A673 (cell line): Measurements from ENCODE around the gene TMEM109. TPM values are rescaled to one million over a fixed set of nuclear protein-coding genes. Genes with fewer than 3 reads are reported as not detected.

Experiments used
- BruUV-seq: library from RNA; stranded (reverse); fragments of 400-500 nt; replicated peaks from 2 replicates; lab custom pipeline; 2021; lab: Mats Ljungman, UMichigan
- CTCF ChIA-PET: fragments of 300-600 bp; sonication (Branson Sonifier 250); formaldehyde crosslinking; loops from one replicate; lab custom pipeline; 2022; ENCODE audit warnings: antibody characterized with exemption; lab: Charles Lee
- POLR2A ChIA-PET: fragments of 300-600 bp; sonication (Branson Sonifier 250); formaldehyde crosslinking; loops from one replicate; lab custom pipeline; 2022; ENCODE audit warnings: antibody characterized with exemption; ENCODE audit not compliant: low non-redundant PET; lab: Charles Lee
- DNase-seq: peaks from one replicate; pipeline ENCODE4 v3.0.0-alpha.2; 2015; ENCODE audit warnings: low spot score
- H3K27ac ChIP-seq: fragments of 200-600 bp; sonication (generic); 2 replicates; pipeline ENCODE4 v1.5.1; 2016; ENCODE audit warnings: mixed run types, low read depth, mild to moderate bottlenecking, mixed read lengths, antibody characterized with exemption, low read length; ENCODE audit not compliant: poor library complexity, severe bottlenecking
- H3K27me3 ChIP-seq: fragments of 200-600 bp; sonication (generic); replicated peaks from 2 replicates; pipeline ENCODE4 v1.6.1; 2017; ENCODE audit warnings: mixed run types, low read depth, mild to moderate bottlenecking, mixed read lengths, antibody characterized with exemption, low read length; ENCODE audit not compliant: insufficient read depth, poor library complexity
- H3K36me3 ChIP-seq: fragments of 200-600 bp; sonication (generic); 2 replicates; pipeline ENCODE4 v1.6.1; 2016; ENCODE audit warnings: mixed run types, mild to moderate bottlenecking, mixed read lengths, antibody characterized with exemption, low read length; ENCODE audit not compliant: insufficient read depth, poor library complexity, severe bottlenecking
- H3K4me1 ChIP-seq: fragments of 200-600 bp; sonication (generic); 2 replicates; pipeline ENCODE4 v1.6.1; 2017; ENCODE audit warnings: mixed run types, mild to moderate bottlenecking, mixed read lengths, antibody characterized with exemption, low read length; ENCODE audit not compliant: insufficient read depth, poor library complexity, severe bottlenecking
- H3K4me3 ChIP-seq: fragments of 200-600 bp; sonication (generic); 2 replicates; pipeline ENCODE4 v1.5.1; 2016; ENCODE audit warnings: low read depth, mixed run types, mild to moderate bottlenecking, mixed read lengths, low read length; ENCODE audit not compliant: poor library complexity, severe bottlenecking
- H3K9me3 ChIP-seq: fragments of 200-600 bp; sonication (generic); 2 replicates; pipeline ENCODE4 v1.6.1; 2016; ENCODE audit warnings: mixed run types, low read depth, mild to moderate bottlenecking, mixed read lengths, antibody characterized with exemption, low read length; ENCODE audit not compliant: poor library complexity, severe bottlenecking
- CTCF ChIP-seq: fragments of 300-800, 200-600 bp; sonication (generic); conservative IDR thresholded peaks from 2 replicates; pipeline ENCODE4 v1.5.1; 2017; ENCODE audit warnings: low read depth, mild to moderate bottlenecking, antibody characterized with exemption, low read length, moderate library complexity, mixed read lengths
- EZH2 ChIP-seq: fragments of 200-600 bp; sonication (generic); IDR thresholded peaks from 2 replicates; pipeline ENCODE4 v1.6.1; 2017; ENCODE audit warnings: borderline replicate concordance, low read depth, mild to moderate bottlenecking, mixed read lengths, antibody characterized with exemption, low read length; ENCODE audit not compliant: poor library complexity, severe bottlenecking
- intact Hi-C: fragments of 100-400 bp; cut with micrococcal nuclease; formaldehyde crosslinking; loops from one replicate; pipeline ENCODE4 v1.10.0; 2022; ENCODE audit not compliant: unreplicated experiment
- total RNA-seq: library from RNA; stranded (reverse); gene quantifications from 2 replicates; pipeline ENCODE4 v1.2.3, GENCODE V29; 2021

Gene TMEM109
- total RNA-seq, 1 experiment from 2014 or later = 169 TPM

- no peak for TF ChIP-seq CTCF
- H3K4me1 ChIP-seq = no peaks in the 10 kb centered on the region
- no peak overlapping the region for H3K4me3 ChIP-seq
- no peaks in the 10 kb centered on the region for H3K27me3 ChIP-seq
- H3K9me3 ChIP-seq = no peaks in the 10 kb centered on the region
- no peak for DNase-seq
- ChIA-PET POLR2A (interaction anchor here (0.9 kb wide), 1 partner anchor 114 kb away, joined by 5 read pairs; no protein-coding TSS in a partner anchor), CTCF (no interaction called here)
- BruUV-seq = no TSS peak
- peaks cover 40% of the 10 kb centered on the region for H3K36me3 ChIP-seq
- intact Hi-C loops = loop anchor here (2.0 kb wide), 1 partner anchor 59 kb away; no protein-coding TSS in a partner anchor
- no peak overlapping the region for H3K27ac ChIP-seq
These were observed 24.1 kb upstream of the TMEM109 start for GRCh38 chr11:60889869-60890311.

- POLR2A ChIA-PET = no interaction called here
- no peak for DNase-seq
- no peaks in the 10 kb centered on the region for H3K9me3 ChIP-seq
These were observed 23.3 kb upstream of the TMEM109 start for GRCh38 chr11:60890696-60891095.

GRCh38 chr11:60891103-60891741 lies 22.7 kb upstream of the TMEM109 start:
- Histone ChIP-seq H3K36me3 (peaks cover 53% of the 10 kb centered on the region), H3K4me1 (no peaks in the 10 kb centered on the region), H3K9me3 (no peaks in the 10 kb centered on the region), H3K27me3 (no peaks in the 10 kb centered on the region), H3K27ac (no peak overlapping the region), H3K4me3 (no peak overlapping the region)
- ChIA-PET POLR2A (no interaction called here), CTCF (interaction anchor here (0.6 kb wide), 1 partner anchor 8 kb away, joined by 3 read pairs; no protein-coding TSS in a partner anchor)
- no peak for TF ChIP-seq EZH2
- no peak for TF ChIP-seq CTCF
- intact Hi-C loops = no loop called here
- DNase-seq = no peak
- no TSS peak for BruUV-seq

More at GRCh38 chr11:60890696-60891095, 23.3 kb upstream of the TMEM109 start:
- intact Hi-C loops = no loop called here
- no TSS peak for BruUV-seq
- CTCF ChIA-PET = interaction anchor here (0.6 kb wide), 1 partner anchor 9 kb away, joined by 3 read pairs; no protein-coding TSS in a partner anchor
- Histone ChIP-seq H3K36me3 (peaks cover 48% of the 10 kb centered on the region), H3K4me1 (no peaks in the 10 kb centered on the region), H3K27ac (no peak overlapping the region), H3K4me3 (no peak overlapping the region), H3K27me3 (no peaks in the 10 kb centered on the region)
- TF ChIP-seq EZH2 = no peak
- no peak for TF ChIP-seq CTCF
